SK-N-SH (cell line): ENCODE results near the gene MRPL19. TPM values are rescaled to one million over a fixed set of nuclear protein-coding genes. Genes with fewer than 3 reads are reported as not detected.

Experiments
- CTCF ChIA-PET: fragments of 300-600, 350-600 bp; formaldehyde crosslinking; extraction: SDS; loops from one replicate; lab custom pipeline; 2021; lab: Yijun Ruan, JAX
- POLR2A ChIA-PET: fragments of 350-600 bp; sonication (Branson Sonifier 250); formaldehyde crosslinking; extraction: SDS; loops from one replicate; lab custom pipeline; 2020; ENCODE audit warnings: antibody characterized with exemption, inconsistent platforms; lab: Yijun Ruan, JAX
- DNase-seq: peaks from one replicate; pipeline ENCODE4 v3.0.0; 2012
- H2AFZ ChIP-seq: fragments of 200-600 bp; sonication (generic); 2 replicates; pipeline ENCODE4 v1.8.1; 2016; ENCODE audit warnings: antibody characterized with exemption, mild to moderate bottlenecking, low read depth
- H3F3A ChIP-seq: fragments of 200-600 bp; sonication (generic); replicated peaks from 2 replicates; pipeline ENCODE3; 2016; ENCODE audit warnings: antibody characterized with exemption, mild to moderate bottlenecking; ENCODE audit not compliant: insufficient read depth
- H3K27ac ChIP-seq, 2 experiments: fragments of 200-500 bp in 1 of 2; fragments of 200-600 bp in 1 of 2; sonication (Bioruptor generic) in 1 of 2; sonication (generic), shearing (Covaris generic) in 1 of 2; 2 replicates each; pipeline versions ENCODE4 v1.5.1 to v1.6.1; 2014 to 2016; ENCODE audit warnings: low read depth in 2 of 2, inconsistent platforms in 1 of 2, low read length in 1 of 2, mild to moderate bottlenecking in 1 of 2, mixed read lengths in 1 of 2
- H3K27me3 ChIP-seq: fragments of 200-600 bp; sonication (generic), shearing (Covaris generic); 2 replicates; pipeline ENCODE4 v1.6.1; 2016; ENCODE audit warnings: mixed run types; ENCODE audit not compliant: insufficient read depth
- H3K36me3 ChIP-seq, 2 experiments: fragments of 200-500 bp in 1 of 2; fragments of 200-600 bp in 1 of 2; sonication (Bioruptor generic) in 1 of 2; sonication (generic) in 1 of 2; replicated peaks in 1 of 2; 2 replicates each; pipeline versions ENCODE3 to v1.5.1; 2014 to 2016; ENCODE audit warnings: low read length in 1 of 2, mild to moderate bottlenecking in 1 of 2; ENCODE audit not compliant: insufficient read depth in 2 of 2, control insufficient read depth in 1 of 2
- H3K4me1 ChIP-seq, 2 experiments: fragments of 200-500 bp in 1 of 2; fragments of 200-600 bp in 1 of 2; sonication (Bioruptor generic) in 1 of 2; sonication (generic), shearing (Covaris generic) in 1 of 2; 2 replicates each; pipeline versions ENCODE4 v1.5.1 to v1.6.1; 2014 to 2016; ENCODE audit warnings: low read depth in 1 of 2, low read length in 1 of 2, mixed run types in 1 of 2; ENCODE audit not compliant: insufficient read depth in 2 of 2, control insufficient read depth in 1 of 2
- H3K4me2 ChIP-seq: fragments of 200-600 bp; sonication (generic), shearing (Covaris generic); 2 replicates; pipeline ENCODE4 v1.6.1; 2017; ENCODE audit warnings: mixed run types
- H3K4me3 ChIP-seq, 2 experiments: fragments of 200-500 bp in 1 of 2; fragments of 200-600 bp in 1 of 2; sonication (Bioruptor generic) in 1 of 2; sonication (generic), shearing (Covaris generic) in 1 of 2; 2 replicates each; pipeline versions ENCODE4 v1.5.1 to v1.8.1; 2014 to 2016; ENCODE audit warnings: low read depth in 2 of 2, inconsistent platforms in 1 of 2, low read length in 1 of 2, mild to moderate bottlenecking in 1 of 2, mixed read lengths in 1 of 2, moderate library complexity in 1 of 2
- H3K79me2 ChIP-seq: fragments of 200-600 bp; sonication (generic); 2 replicates; pipeline ENCODE4 v1.8.1; 2017; ENCODE audit warnings: mild to moderate bottlenecking; ENCODE audit not compliant: insufficient read depth
- H3K9ac ChIP-seq: fragments of 200-600 bp; sonication (generic); 2 replicates; pipeline ENCODE4 v1.6.1; 2017; ENCODE audit warnings: mixed run types
- H3K9me2 ChIP-seq: fragments of 200-600 bp; sonication (generic); 2 replicates; pipeline ENCODE4 v1.6.1; 2017; ENCODE audit warnings: mixed run types
- H3K9me3 ChIP-seq: fragments of 200-600 bp; sonication (generic); 2 replicates; pipeline ENCODE4 v1.6.1; 2017; ENCODE audit warnings: mixed run types, mild to moderate bottlenecking, moderate library complexity
- H4K20me1 ChIP-seq: fragments of 200-600 bp; sonication (generic); 2 replicates; pipeline ENCODE4 v1.6.1; 2017; ENCODE audit warnings: mild to moderate bottlenecking, mixed run types; ENCODE audit not compliant: insufficient read depth
- CTCF ChIP-seq: fragments of 200-600 bp; sonication (generic); IDR thresholded peaks from 2 replicates; pipeline ENCODE4 v1.6.1; 2017; ENCODE audit warnings: antibody characterized with exemption, mild to moderate bottlenecking, moderate library complexity
- FOSL2 ChIP-seq: IDR thresholded peaks from 2 replicates; pipeline ENCODE4 v1.4.0; 2012; ENCODE audit warnings: low read depth, mild to moderate bottlenecking, moderate library complexity, borderline replicate concordance
- FOXJ3 ChIP-seq: sonication (generic); formaldehyde crosslinking; IDR thresholded peaks from 2 replicates; pipeline ENCODE4 v1.5.1; 2020; ENCODE audit warnings: mild to moderate bottlenecking, missing genetic modification reagents
- FOXM1 ChIP-seq: IDR thresholded peaks from 2 replicates; pipeline ENCODE4 v1.4.0; 2012; ENCODE audit warnings: low read depth, mild to moderate bottlenecking
- GATA2 ChIP-seq: sonication (generic); formaldehyde crosslinking; IDR thresholded peaks from 2 replicates; pipeline ENCODE4 v1.5.0; 2020; ENCODE audit warnings: mild to moderate bottlenecking, missing genetic modification reagents
- IRF3 ChIP-seq: fragments of 150-350 bp; IDR thresholded peaks from 2 replicates; pipeline ENCODE4 v1.6.1; 2016; ENCODE audit warnings: mild to moderate bottlenecking, low read depth, low read length
- MAX ChIP-seq: IDR thresholded peaks from 2 replicates; pipeline ENCODE4 v1.4.0; 2012; ENCODE audit warnings: low read depth
- MEF2A ChIP-seq: IDR thresholded peaks from 2 replicates; pipeline ENCODE4 v1.4.0; 2012; ENCODE audit warnings: low read depth, borderline replicate concordance
- NRF1 ChIP-seq: IDR thresholded peaks from 2 replicates; pipeline ENCODE4 v1.6.1; 2012; ENCODE audit warnings: low read depth, mild to moderate bottlenecking, low read length
- PBX3 ChIP-seq: IDR thresholded peaks from 2 replicates; pipeline ENCODE4; 2012
- RAD21 ChIP-seq: IDR thresholded peaks from 2 replicates; pipeline ENCODE4 v1.6.1; 2012; ENCODE audit warnings: mild to moderate bottlenecking, low read length
- RXRA ChIP-seq: IDR thresholded peaks from 2 replicates; pipeline ENCODE4 v1.4.0; 2012; ENCODE audit warnings: low read depth, mild to moderate bottlenecking, borderline replicate concordance
- SMC3 ChIP-seq: IDR thresholded peaks from 2 replicates; pipeline ENCODE4 v1.6.1; 2012; ENCODE audit warnings: low read depth, low read length, improper control_type of control experiment
- USF1 ChIP-seq: IDR thresholded peaks from 2 replicates; pipeline ENCODE4 v1.4.0; 2012; ENCODE audit warnings: low read depth, borderline replicate concordance
- USF2 ChIP-seq: fragments of 150-350 bp; IDR thresholded peaks from 2 replicates; pipeline ENCODE4 v1.6.1; 2017; ENCODE audit warnings: antibody characterized with exemption, low read length, low read depth, borderline replicate concordance
- ZBTB33 ChIP-seq: IDR thresholded peaks from 2 replicates; pipeline ENCODE4 v1.4.0; 2012; ENCODE audit warnings: low read depth, borderline replicate concordance
- WGBS: methylation state at CpG from one replicate; pipeline ENCODE4 v1.1.6; 2017; ENCODE audit warnings: low lambda C conversion rate; 5-methylcytosine and 5-hydroxymethylcytosine counted together
- polyA plus RNA-seq, 3 experiments: library from polyadenylated mRNA; depleted of rRNA; stranded (reverse); fragments of >200 nt; gene quantifications; 2 replicates each; pipeline ENCODE4 v1.2.3, GENCODE V29; 2012

MRPL19 gene
- polyA plus RNA-seq, 1 of the 3 experiments (the other 2 are of a cell fraction): 15.4 TPM

- Histone ChIP-seq H3K4me1 (peaks cover 4 to 7% of the 10 kb centered on the region in 2 experiments; a peak in 2 of 4 replicates), H2AFZ (no peak overlapping the region), H3K9ac (no peak overlapping the region), H3K9me3 (no peaks in the 10 kb centered on the region), H3K27me3 (no peaks in the 10 kb centered on the region), H4K20me1 (no peaks in the 10 kb centered on the region), H3F3A (peaks cover 2% of the 10 kb centered on the region), H3K79me2 (no peaks in the 10 kb centered on the region), H3K9me2 (no peaks in the 10 kb centered on the region), H3K4me2 (no peak overlapping the region), H3K36me3 (no peaks in the 10 kb centered on the region), H3K27ac (no peak overlapping the region), H3K4me3 (no peak overlapping the region)
- no peak for TF ChIP-seq RXRA
- TF ChIP-seq RAD21: no peak
- TF ChIP-seq FOXJ3: no peak
- TF ChIP-seq CTCF: no peak
- TF ChIP-seq MAX: no peak
- TF ChIP-seq SMC3: no peak
- no peak for TF ChIP-seq USF1
- TF ChIP-seq MEF2A: no peak
- TF ChIP-seq GATA2 (CRISPR knock-in tag): no peak
- no peak for TF ChIP-seq FOXM1
- no peak for TF ChIP-seq USF2
- no peak for TF ChIP-seq FOSL2
- TF ChIP-seq NRF1: no peak
- no peak for TF ChIP-seq ZBTB33
- TF ChIP-seq PBX3: no peak
- TF ChIP-seq IRF3: no peak
- DNase-seq: no peak
- WGBS: 89% methylated on average over 5 of the region's 5 CpGs
- POLR2A ChIA-PET: no interaction called here
- CTCF ChIA-PET: interaction anchor here (1.1 to 5.6 kb wide), 5 partner anchors 12 to 148 kb away, joined by 3 to 73 read pairs (median 4); no protein-coding TSS in a partner anchor
Measured at GRCh38 chr2:75612862-75613243, 33.7 kb upstream of the MRPL19 start.
